OCI-LY3 (cell line): ENCODE data around the gene COL1A1.
A peak's percentile ranks its signal among the peaks of the same experiment; 100 is the strongest.

Source experiments
- H2AFZ ChIP-seq: fragments of 200-600, 300-600 bp; shearing (Covaris generic); 2 replicates; pipeline ENCODE4 v1.6.0; 2014; ENCODE audit warnings: antibody characterized with exemption, low read depth, low read length
- H3K27ac ChIP-seq: fragments of 200-600, 300-600 bp; sonication (generic); 2 replicates; pipeline ENCODE4 v1.5.1; 2014; ENCODE audit warnings: mild to moderate bottlenecking, low read length, moderate library complexity, mixed read lengths
- H3K27me3 ChIP-seq: fragments of 200-600, 300-600 bp; sonication (generic); 2 replicates; pipeline ENCODE4 v1.6.1; 2014; ENCODE audit warnings: low read depth, low read length, mixed read lengths
- H3K36me3 ChIP-seq: fragments of 200-600, 300-600 bp; sonication (generic); replicated peaks from 2 replicates; pipeline ENCODE3; 2014; ENCODE audit warnings: low read depth, low read length, mixed read lengths
- H3K4me1 ChIP-seq: fragments of 300-600, 200-600 bp; sonication (generic); 2 replicates; pipeline ENCODE4 v1.6.1; 2014; ENCODE audit warnings: low read length, mixed read lengths
- H3K4me2 ChIP-seq: fragments of 200-600, 300-600 bp; sonication (generic); 2 replicates; pipeline ENCODE4 v1.6.1; 2014; ENCODE audit warnings: low read length, mixed read lengths
- H3K4me3 ChIP-seq: fragments of 300-600, 200-600 bp; sonication (generic); 2 replicates; pipeline ENCODE4 v1.5.1; 2014; ENCODE audit warnings: antibody characterized with exemption, mild to moderate bottlenecking, low read length, moderate library complexity
- H3K79me2 ChIP-seq: fragments of 300-600, 200-600 bp; shearing (Covaris generic); 2 replicates; pipeline ENCODE4 v1.6.1; 2014; ENCODE audit warnings: mild to moderate bottlenecking, low read length, mixed read lengths
- H3K9ac ChIP-seq: fragments of 300-600, 200-600 bp; shearing (Covaris generic); 2 replicates; pipeline ENCODE4 v1.6.0; 2014; ENCODE audit warnings: mild to moderate bottlenecking, low read length, moderate library complexity
- H3K9me3 ChIP-seq: fragments of 200-600, 300-600 bp; shearing (Covaris generic); 2 replicates; pipeline ENCODE4 v1.6.1; 2014; ENCODE audit warnings: low read length, mixed read lengths; ENCODE audit not compliant: insufficient read depth
- H4K20me1 ChIP-seq: fragments of 200-600, 300-600 bp; sonication (generic); 2 replicates; pipeline ENCODE4 v1.6.1; 2016; ENCODE audit warnings: low read length, mixed read lengths; ENCODE audit not compliant: insufficient read depth
- EZH2phosphoT487 ChIP-seq: fragments of 200-600 bp; shearing (Covaris generic); IDR thresholded peaks from 2 replicates; pipeline ENCODE4 v1.6.1; 2018; ENCODE audit warnings: antibody characterized with exemption, mixed run types, low read depth
- TF ChIP-seq, protein P1 (sequence below): fragments of 200-600, 300-600 bp; sonication (generic); IDR thresholded peaks from 2 replicates; pipeline ENCODE4 v1.5.1; 2014; ENCODE audit warnings: antibody characterized with exemption, low read length, low read depth

The COL1A1 gene

DNA sequence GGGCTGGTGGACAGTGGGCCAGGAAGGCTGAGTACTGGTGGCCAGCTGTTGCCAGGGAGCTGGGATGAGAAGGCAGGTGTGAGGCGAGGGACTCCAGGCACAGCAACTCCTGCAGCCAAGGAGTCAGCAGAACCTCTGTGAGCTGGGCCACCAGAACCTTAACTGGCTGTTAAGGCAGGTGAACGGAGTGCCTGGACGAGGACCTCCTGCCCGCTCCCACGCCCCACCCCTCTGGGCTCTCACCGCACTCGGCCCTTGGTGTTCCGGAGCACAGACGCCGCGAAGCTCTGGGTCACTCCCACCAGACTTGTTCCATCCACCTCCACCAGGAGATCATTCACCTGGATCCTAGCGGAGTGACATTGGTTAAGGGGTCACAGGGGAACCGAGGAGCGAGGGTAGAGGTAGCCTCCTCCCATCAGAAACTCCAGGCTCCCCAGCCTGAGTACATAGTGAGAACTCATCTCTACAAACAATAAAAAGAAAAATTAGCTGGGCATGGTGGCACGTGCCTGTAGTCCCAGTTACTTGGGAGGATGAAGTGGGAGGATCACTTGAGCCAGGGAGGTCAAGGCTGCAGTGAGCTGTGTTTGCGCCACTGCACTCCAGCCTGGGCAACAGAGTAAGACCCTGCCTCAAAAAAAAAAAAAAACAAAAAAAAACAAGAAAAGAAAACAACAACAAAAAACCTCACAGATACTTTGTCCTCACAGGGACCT lies 60.2 kb downstream of the COL1A1 start:
- Histone ChIP-seq H2AFZ (no peak overlapping the region), H4K20me1 (peaks cover 99% of the 10 kb centered on the region), H3K36me3 (peaks cover 95% of the 10 kb centered on the region), H3K4me3 (no peak overlapping the region), H3K4me2 (no peak overlapping the region), H3K9ac (no peak overlapping the region), H3K27ac (peak overlapping the region; percentile 39; the same call in 1 of the 2 replicates), H3K4me1 (peaks cover 74% of the 10 kb centered on the region), H3K27me3 (no peaks in the 10 kb centered on the region), H3K79me2 (peaks cover 93% of the 10 kb centered on the region), H3K9me3 (no peaks in the 10 kb centered on the region)
- TF ChIP-seq EZH2phosphoT487 = no peak
- TF ChIP-seq, protein P1, sequence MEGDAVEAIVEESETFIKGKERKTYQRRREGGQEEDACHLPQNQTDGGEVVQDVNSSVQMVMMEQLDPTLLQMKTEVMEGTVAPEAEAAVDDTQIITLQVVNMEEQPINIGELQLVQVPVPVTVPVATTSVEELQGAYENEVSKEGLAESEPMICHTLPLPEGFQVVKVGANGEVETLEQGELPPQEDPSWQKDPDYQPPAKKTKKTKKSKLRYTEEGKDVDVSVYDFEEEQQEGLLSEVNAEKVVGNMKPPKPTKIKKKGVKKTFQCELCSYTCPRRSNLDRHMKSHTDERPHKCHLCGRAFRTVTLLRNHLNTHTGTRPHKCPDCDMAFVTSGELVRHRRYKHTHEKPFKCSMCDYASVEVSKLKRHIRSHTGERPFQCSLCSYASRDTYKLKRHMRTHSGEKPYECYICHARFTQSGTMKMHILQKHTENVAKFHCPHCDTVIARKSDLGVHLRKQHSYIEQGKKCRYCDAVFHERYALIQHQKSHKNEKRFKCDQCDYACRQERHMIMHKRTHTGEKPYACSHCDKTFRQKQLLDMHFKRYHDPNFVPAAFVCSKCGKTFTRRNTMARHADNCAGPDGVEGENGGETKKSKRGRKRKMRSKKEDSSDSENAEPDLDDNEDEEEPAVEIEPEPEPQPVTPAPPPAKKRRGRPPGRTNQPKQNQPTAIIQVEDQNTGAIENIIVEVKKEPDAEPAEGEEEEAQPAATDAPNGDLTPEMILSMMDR = no peak

DNA sequence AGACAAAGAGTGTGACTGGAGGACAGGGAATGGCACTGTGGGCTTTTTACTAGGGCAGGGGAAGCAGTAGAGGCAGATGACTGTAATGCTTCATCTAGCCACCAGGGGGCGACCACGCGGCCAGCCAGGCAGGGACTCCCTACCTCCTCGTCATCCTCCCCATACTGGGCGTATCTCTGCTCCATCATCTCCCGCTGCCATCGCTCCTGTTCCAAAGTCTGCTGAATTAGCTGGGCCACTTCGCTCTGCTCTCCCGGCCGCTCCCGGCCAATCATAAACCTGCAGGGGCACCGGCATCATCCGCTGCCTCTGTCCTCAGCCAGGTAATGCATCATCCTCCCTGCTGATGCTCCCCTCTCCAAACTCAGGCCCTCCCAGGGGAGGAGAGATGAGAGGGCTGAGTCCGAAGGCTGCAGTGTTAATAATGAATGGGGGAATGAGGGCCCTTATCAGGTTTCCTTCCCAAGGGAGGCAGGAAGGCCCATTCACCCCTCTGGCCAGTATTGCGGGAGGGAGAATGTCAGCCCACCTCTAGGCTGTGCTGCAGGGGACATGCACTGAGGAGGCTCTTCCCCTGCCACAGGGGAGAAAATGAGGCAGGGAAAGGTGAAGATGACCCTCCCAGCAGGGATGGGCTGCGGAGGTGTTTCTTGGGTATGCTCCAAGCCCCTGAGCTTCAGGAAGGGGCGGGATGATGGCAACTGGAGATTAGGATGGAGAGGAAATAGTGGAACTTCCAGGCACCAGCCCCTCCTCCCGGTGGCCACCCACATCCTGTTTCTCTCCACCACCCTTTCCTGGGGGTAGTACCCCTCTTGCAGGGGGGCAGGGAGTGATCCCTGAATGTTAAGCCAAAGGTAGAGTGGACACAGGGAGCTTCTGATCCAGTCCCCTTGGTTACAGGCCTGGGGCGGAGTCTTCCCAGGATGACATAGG lies 61.2 kb downstream of the COL1A1 start:
- no peak overlapping the region for H3K4me3 ChIP-seq
- H3K36me3 ChIP-seq = peaks cover 93% of the 10 kb centered on the region
- peaks cover 99% of the 10 kb centered on the region for H4K20me1 ChIP-seq
- peaks cover 65% of the 10 kb centered on the region for H3K4me1 ChIP-seq
- no peak overlapping the region for H3K9ac ChIP-seq
- no peak overlapping the region for H3K4me2 ChIP-seq
- H3K9me3 ChIP-seq = no peaks in the 10 kb centered on the region
- TF ChIP-seq EZH2phosphoT487 = no peak
- TF ChIP-seq, protein P1 = peak; percentile 73
- H3K79me2 ChIP-seq = peaks cover 83% of the 10 kb centered on the region
- H3K27ac ChIP-seq = peak overlapping the region; percentile 59
- H3K27me3 ChIP-seq = no peaks in the 10 kb centered on the region
- no peak overlapping the region for H2AFZ ChIP-seq

DNA sequence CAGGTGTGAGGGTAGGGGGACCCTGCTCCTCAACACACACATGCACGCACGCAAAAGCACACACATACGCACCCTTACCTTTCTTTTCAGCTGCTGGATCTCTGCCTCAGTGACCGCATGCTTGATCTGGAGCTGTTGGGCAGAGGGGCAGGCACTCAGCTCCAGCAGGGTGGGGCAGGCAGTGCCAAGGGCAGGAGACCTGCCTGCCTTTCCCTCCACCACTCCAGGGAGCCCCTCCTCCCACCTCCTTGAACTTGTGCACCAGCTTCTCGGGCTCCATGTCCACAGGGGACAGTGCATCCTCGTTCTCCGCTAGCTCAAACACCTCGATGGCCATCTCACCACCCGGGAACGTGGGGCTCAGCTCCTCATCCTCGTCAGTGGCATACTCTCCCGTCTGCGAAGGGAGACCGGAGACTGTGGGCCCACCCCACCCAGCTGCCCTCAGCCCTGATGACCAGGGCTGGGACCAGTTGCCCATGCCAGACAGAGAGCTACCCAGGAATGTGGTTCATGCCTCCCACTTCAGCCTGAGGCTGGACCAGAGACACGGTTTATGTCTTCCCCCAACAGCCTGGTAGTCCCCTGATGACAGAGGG lies 62.1 kb downstream of the COL1A1 start:
- peaks cover 91% of the 10 kb centered on the region for H3K36me3 ChIP-seq

More for the DNA sequence above, 62.1 kb downstream of the COL1A1 start:
- H3K4me1 ChIP-seq = peaks cover 55% of the 10 kb centered on the region
- no peak overlapping the region for H3K4me2 ChIP-seq
- peak overlapping the region; percentile 59 for H3K27ac ChIP-seq
- H3K27me3 ChIP-seq = no peaks in the 10 kb centered on the region
- H2AFZ ChIP-seq = no peak overlapping the region
- no peaks in the 10 kb centered on the region for H3K9me3 ChIP-seq
- no peak for TF ChIP-seq EZH2phosphoT487
- TF ChIP-seq, protein P1 = no peak
- H3K4me3 ChIP-seq = no peak overlapping the region
- peaks cover 74% of the 10 kb centered on the region for H3K79me2 ChIP-seq
- no peak overlapping the region for H3K9ac ChIP-seq
- peaks cover 97% of the 10 kb centered on the region for H4K20me1 ChIP-seq
